Ovary (tissue), 3 donors: ENCODE data around the gene SLC6A2.
"Not testable (repeated sequence)": the region's sequence is repeated elsewhere in the genome, so short reads cannot be mapped to it uniquely, and the experiment has no call there.

Experiments
- CTCF ChIP-seq, 3 donors: fragments of 450-650 bp in 2 of 3; fragments of 200-600 bp in 1 of 3; IDR thresholded peaks; one replicate each; pipeline versions ENCODE4 v1.5.1 to v1.8.0; 2016 to 2022; ENCODE audit warnings: antibody characterized with exemption in 3 of 3, mild to moderate bottlenecking in 1 of 3
- POLR2A ChIP-seq: fragments of 450-650 bp; IDR thresholded peaks from one replicate; pipeline ENCODE4 v1.6.1; 2017; ENCODE audit warnings: antibody characterized with exemption, mild to moderate bottlenecking, moderate library complexity
- donor health status: DM: no; HTN: no; CAD: no.

DNA sequence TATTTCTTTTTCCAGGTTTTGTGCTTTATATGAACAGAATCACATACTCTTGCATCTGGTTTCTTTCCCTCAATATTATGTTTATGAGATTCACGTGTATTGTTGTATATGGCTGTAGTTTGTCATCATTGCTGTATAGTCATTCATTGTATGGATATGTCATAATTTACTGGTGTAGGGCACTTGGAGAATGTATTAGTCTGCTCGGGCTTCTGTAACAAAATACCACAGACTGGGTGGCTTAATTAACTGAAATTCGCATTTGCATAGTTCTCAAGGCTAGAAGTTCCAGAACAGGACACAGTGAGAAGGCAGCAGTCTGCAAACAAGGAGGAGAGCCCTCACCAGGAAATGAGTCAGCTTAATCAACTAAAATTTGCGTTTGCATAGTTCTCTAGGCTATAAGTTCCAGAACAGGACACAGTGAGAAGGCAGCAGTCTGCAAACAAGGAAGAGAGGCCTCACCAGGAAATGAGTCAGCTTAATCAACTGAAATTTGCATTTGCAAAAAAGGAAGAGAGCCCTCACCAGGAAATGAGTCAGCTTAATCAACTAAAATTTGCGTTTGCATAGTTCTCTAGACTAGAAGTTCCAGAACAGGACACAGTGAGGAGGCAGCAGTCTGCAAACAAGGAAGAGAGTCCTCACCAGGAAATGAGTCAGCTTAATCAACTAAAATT is 96.8 kb downstream of the SLC6A2 start:
- TF ChIP-seq POLR2A; CTCF (IDR thresholded peaks at IDR 0.05): not testable (repeated sequence)
